GM19452 (cell line): ENCODE results near the gene TNFAIP8.
A peak's percentile ranks its signal among the peaks of the same experiment; 100 is the strongest.

Source experiments
- ATAC-seq: cut with Tn5 transposase; IDR thresholded peaks from one replicate; pipeline ENCODE4 v1.9.1; 2021; ENCODE audit not compliant: unreplicated experiment

TNFAIP8 gene

DNA sequence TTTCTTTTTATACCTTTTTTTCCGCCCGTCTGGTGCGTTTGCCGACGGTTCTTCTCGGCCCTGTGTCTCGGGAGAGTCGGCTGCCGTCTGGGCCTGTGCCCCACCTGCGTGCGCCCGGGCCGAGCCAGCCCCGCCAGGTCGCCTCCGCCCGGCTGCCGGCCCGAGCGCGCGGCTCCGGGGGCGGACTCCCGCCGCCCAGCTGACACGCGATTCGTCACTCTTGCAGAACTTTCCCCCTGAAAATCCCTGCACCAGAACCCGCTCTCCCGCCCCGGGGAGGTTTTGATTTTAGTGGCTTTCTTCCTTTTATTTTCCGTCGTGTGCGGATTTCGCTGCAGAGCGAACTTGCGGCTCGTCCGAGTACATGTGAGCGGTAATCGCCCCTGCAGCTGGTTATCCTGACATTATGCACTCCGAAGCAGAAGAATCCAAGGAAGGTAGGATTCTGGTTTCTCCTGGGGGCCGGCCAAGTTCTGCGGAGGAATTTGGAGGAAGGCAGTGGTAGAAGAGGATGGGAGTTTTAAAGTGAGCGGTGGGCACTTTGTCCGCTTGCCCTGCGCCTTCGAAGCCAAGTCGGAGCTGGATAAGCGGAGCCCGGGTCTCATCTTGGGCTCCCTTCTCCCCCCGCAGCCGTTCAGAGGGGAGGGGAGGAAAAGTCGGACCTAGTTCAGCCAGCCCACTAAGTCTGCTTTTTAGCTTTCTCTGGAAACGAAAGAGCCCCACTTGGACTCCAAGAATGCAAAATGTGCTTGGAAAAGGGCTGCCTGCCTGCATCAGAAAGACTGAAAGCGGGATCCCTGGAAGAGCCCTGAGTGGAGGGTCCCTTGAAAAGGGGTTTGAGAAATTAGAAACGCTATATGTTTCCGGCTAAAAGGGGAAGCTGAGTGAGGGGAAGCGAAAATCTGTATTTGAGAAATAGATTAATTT, at the start of gene TNFAIP8:
Gene TNFAIP8, plus strand, starts transcription at position 335 of the 927 bp plus-strand sequence. Its CDS starts 72 bp downstream, at position 407.
- ATAC-seq = peak; percentile 52

DNA sequence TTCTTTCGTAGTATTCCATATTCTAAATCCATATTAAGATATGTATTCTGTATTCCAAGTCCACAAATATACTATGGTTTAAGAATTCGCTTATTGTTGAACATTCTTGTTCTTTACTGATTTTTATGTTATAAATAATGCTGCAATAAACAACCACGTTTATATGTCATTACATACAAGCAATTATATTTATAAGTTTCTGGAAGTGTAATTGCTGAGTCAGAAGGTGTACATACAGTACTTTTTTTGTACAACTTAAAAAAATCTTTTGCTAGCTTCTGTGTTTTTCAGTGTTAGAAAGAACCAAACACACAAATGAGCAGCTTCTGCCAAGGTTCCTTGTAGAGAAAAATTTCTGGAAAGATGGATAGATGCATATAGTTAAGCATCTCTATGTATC, 48.6 kb upstream of the TNFAIP8 start:
- no peak for ATAC-seq

DNA sequence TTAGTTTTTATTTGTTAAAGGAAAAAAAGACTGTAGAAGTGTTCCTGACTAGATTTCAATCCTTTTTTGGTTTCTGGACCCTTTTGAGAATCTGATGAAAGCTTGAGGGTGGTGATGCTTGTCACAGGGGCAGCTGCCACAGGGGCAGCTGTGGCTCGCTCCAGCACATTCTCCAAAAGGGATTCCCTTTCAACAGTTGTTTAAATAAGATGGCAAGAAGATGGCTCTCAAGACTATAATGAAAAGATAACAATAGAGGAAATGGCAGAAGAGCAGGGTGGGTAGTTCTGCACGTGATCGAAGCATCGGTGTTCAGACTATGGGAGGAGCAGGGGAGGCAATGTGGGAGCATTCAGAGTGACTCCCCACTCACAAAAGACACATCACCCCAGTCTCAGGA, 46.5 kb upstream of the TNFAIP8 start:
- ATAC-seq = peak; percentile 12

DNA sequence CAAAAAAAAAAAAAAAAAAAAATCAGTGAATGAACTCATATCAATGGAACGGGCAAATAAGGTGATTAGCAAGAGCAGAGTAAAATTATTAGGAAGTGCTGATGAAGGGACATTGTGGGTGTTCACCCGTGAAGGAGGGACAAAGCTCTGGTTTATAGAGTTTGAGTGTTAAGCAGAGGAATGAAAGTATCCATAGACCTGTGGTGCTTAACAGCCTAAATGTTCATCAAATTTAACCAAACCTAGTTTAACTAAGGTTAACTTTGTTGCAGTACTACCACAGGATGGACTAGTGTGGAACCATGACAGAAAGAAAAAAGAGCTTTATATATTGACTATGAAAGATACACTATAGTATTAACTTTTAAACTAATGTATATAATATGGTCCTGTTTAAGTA, 44.1 kb upstream of the TNFAIP8 start:
- no peak for ATAC-seq

DNA sequence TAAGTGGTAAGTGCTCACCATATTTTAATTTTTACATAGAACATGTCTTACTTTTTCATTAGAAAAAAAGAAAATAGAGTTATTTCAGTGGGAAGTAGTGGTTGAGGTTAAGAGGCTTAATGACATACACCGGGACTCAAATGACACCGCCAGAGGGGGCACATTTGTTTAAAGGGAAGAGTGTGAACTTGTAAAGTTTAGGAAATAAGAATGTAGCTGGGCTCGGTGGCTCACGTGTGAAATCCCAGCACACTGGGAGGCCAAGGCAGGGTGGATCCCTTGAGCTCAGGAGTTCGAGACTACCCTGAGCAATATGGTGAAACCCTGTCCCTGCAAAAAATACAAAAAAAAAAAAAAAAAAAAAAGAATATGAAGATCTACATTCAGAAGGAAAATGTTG, 43.4 kb upstream of the TNFAIP8 start:
- ATAC-seq = no peak

DNA sequence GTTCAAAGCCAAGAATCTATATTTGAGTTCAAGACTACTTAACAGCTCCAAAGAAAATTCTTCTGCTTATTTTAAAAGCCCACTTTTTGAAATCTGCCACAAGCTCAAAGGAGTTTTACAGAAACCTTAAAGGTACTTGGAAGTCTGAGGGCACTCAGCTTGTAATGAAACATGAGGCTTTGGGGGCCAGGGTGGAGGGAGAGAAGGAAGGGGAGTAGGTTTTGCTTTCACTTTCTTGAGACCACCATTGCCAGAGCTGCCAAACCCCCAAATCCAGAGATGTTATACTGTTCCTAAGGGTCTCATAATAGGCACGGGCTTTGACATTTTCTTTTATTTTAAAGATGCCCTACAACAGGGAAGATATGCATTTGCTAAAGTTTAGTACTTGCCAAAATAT, 42.6 kb upstream of the TNFAIP8 start:
- no peak for ATAC-seq

DNA sequence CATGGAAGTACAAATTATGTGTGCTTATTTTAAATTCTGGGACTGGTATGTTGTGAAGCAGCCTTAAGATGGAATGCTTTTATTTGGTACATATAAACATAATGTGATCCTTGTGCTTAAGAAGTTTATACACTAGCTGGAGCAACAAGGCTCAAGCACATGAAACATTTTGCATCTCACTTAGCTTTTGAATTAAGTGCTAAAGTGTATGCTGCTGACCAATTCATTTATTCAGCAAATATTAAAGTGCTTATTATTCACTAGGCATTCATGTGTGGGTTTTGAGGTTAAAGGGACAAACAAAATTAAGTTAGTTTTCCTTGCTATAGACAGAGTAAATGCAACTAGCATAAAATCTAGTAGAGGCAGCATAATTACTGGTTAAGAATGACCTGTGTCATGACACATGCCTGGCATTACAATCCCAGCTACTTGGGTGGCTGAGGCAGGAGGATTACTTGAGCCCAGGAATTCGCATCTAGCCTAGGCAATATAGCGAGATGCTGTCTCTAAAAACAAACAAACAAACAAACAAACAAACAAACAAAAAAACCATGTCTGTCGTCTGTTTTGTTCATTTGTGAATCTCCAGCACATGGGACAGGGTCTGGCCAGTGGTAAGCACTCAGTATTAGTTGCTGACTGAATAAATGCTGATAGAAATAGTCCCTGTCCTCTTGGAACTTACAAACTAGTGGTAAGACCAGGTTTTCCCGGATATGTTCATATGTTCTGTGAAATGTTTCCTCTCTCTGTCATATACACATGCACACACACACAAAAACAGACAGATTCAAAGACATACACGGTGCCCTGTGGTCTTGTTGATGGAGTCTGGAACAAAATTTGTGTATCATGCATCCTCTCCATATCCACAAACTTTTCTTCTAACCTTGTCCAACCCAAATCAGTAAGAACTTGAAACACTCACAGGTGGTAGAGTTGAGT, 41.9 kb upstream of the TNFAIP8 start:
- no peak for ATAC-seq

DNA sequence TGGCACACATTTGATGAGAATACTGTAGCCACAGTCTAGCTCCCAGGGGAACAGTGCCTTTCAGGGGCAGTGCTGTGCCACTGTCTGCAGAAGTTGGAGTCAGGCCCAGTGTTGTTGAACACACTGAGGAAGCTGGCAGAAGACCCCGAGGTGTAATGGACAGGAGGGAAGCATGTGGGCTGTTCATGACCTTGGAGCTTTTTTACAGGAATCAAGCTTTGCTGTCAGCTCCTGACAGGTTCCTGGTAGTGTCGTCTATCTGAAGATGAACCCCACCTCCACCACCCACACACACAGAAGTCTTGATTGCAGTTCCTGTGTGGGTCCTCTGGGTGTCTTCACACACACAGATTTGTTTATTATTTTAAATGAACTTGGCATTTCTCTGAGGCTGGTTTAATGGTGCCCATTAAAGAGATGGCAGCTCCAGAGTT, 40.3 kb upstream of the TNFAIP8 start:
- ATAC-seq = peak; percentile 83

DNA sequence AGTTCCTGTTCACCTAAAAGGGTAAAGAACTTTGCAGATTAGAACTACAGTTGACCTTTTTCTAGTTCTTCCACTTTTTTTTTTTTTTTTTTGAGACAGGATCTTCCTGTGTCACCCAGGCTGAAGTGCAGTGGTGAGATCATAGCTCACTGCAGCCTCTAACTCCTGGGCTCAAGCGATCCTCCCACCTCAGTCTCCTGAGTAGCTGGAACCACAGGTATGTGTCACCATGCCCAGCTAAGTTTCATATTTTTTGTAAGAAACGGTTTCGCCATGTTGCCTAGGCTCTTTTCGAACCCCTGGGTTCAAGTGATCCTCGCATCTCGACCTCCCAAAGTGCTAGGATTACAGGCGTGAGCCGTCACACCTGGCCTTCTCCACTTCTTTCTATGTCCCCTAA, 39.7 kb upstream of the TNFAIP8 start:
- no peak for ATAC-seq

DNA sequence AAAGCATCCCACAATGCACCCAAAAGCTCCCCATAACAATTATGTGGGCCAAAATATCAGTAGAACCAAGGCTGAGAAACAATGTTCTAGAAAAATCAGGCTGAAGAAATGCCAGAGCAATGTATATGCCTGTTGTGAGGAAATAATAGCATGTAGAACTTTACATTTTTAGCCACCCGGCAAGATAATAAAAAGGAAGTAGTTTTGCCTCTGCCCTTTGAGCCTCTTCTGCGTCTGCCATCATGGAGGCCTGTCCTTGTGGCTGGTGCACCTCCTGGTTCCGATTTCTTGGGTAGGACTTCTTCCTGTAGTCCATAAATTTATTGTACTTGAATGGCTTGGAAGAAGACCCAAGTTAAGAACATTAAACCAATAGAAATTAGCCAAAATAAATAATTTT, 38.9 kb upstream of the TNFAIP8 start:
- no peak for ATAC-seq

DNA sequence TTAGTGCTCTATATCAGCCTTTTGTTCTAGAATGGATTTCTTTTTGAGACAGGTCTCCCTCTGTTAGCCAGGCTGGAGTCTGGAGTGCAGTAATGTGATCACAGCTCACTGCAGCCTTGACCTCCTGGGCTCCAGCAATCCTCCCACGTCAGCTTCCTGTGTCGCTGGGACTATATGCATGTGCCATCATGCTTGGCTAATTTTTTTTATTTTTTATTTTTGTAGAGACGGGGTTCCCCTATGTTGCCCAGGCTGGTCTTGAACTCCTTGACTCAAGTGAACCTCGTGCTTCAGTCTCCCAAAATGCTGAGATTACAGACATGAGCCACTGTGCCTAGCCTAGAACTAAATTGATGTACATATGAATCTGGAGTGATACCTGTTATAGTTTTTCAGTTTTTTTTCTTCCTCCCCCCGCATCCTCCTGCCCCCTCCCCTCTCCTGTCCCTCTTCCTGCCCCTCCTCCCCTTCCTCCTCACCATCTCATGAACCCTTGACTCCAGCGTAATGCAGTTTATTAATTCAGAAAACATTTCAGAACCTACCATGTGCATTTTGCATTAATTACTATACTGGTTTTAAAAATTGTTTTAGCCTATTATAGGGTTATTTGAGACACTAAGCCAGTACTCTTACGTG, 37.4 kb upstream of the TNFAIP8 start:
- ATAC-seq = no peak

DNA sequence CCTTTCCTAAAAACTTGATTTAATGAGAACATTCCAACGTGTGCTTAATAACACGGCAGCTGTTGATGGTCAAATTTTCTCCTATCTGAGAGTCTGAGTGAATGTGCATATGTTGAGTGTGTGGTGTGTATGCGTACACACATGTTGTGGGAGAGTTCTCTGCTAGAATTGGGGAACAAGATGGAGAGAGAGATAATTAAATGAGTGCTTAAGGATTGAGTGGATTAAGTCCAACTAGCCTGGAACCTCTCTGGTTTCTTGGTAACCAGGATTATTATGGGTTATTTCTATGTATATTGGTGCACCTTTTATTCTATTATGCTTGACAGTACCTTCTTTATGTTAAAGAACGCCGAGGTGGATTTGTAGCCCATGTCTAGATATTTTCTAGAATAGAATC, 36.4 kb upstream of the TNFAIP8 start:
- ATAC-seq = no peak

DNA sequence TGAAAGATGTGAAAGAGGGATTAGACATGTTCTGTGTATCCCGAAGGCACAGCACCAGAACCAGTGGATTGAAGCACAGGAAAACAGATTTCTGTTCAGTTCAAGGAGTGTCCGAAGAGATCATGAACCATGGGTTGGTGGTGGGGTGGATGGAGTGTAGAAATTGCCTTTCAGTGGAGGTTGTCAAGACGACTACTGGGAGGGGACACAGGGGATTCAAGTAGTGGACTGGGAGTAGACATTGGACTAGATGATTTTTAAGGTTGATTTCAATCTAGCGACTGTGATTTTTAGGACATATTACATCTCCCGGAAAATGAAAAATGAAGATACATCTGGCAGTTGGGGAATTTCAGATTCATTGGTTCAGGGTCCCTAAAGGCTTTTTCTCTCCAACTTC, 35.9 kb upstream of the TNFAIP8 start:
- no peak for ATAC-seq

DNA sequence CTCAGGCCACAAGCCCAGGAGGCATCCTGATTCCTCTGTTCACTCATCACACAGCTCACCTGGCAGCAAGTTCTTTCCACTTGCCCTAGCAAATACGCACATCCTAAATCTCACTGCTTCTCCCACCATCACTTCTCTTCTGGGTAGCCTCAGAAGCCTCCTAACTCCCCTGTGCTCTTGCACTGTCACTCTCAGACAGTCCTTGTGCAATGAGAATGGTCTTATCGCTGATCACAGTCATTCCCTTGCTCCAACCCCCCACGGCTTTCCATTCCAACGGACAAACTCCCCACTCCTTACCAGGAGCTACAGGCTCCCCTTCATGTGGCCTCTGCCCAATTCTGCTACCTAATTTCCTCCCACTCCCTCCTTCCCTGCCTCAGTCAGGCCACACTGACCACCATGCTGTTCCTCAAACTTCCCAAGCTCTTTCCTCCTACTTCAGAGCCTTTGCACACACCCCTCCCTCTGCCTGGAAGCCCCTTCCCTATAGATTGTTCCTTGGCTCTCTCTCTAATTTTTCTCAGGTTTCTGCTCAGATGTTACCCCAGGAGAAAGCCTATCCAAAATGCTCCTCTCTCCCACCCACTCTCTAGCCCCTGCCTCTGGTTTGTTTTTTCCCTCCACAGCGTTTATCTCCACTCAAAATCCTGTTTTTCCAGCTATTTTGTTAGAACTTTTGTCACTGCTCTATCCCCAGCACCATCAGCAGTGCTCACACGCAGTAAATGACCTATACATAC, 34.1 kb upstream of the TNFAIP8 start:
- ATAC-seq = no peak

DNA sequence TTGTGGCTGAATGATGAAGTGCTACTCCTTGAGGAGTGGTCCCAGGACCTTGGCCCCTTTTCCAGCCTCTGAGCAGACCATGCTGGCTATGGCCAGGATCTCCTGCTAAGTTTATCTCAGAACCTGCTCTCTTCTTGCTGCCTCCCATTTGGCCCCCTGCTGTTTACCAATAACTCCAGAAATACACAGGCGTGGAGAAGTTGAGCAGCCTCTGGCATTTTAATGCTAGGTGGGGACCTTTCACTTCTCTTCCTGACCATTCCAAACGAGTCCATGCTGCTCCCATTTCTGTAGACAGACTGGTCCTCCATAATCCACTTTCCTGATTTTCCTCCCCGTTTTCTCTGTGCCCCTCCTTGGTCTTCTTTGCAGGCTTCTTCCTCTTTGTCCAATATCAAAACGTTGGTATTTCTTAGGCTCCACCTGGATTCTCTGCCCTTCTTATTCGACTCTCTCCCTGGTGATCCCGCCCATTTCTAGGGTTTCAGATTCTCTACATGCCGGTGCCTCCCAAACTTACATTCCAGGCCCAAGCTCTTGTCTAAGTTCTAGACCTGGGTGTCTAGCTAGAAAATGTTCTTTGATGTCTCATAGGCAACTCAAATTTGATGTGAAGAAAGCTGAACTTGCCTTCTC, 33.4 kb upstream of the TNFAIP8 start:
- ATAC-seq = no peak

DNA sequence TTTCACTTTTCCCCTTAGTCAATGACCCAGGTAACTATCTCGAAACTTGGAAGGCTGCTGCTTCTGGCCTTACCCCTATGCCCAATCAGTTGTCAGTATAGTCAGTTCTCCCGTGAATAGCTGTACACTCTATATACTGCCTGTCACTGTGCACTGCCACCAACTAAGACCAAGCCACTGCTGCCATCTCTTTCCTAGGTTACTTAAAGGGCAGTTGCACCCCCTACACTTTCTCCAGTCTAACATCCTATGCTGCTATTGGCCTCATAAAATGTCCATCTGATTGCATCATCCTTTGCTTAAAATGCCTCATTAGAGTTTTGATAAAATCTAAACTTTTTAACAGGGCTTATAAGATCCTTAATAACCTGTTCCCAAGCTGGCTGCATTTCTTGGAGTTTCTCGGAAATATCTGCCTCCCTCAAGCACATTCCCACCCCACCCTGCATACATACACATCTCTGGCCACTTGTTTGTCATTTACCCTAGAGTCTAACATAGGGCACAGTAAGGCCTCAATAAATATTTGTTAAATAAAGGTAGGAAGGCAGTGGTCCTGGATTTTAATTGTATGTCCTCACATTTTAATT, 32.8 kb upstream of the TNFAIP8 start:
- no peak for ATAC-seq

DNA sequence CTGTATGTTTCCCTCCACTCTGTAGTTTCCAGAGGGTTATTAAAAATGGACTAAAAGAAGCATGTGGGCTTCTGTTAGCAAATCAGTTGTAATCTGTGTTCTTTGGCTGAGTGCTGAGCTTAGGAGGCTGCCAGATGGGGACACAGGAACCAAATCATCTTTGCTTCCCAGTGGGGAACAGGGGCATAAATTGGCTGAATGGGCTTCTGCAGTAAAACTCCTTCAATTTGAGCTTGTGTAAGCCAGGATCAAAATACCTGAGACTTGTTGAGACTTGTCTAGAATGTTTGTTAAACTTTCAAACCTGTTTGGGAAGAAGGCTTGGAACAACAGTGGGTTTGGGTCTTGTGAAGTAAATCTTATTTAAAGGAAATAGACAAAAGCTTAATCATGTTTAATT, 32.2 kb upstream of the TNFAIP8 start:
- no peak for ATAC-seq

DNA sequence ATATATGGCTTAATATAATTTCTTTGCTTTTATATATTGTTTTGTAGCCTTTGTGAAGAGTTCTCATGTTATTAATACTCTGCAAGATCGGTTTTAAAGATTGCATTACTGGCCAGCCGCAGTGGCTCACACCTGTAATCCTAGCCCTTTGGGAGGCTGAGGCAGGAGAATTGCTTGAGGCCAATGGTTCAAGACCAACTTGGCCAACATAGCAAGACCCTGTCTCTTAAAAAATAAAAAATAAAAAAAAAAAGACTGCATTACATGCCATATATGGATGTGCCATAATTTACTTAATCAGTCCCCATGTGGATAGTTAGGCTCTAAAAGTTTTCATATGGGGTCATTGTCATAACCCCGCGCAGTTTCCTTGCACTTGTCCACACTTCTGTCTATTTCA, 31.0 kb upstream of the TNFAIP8 start:
- ATAC-seq = no peak

DNA sequence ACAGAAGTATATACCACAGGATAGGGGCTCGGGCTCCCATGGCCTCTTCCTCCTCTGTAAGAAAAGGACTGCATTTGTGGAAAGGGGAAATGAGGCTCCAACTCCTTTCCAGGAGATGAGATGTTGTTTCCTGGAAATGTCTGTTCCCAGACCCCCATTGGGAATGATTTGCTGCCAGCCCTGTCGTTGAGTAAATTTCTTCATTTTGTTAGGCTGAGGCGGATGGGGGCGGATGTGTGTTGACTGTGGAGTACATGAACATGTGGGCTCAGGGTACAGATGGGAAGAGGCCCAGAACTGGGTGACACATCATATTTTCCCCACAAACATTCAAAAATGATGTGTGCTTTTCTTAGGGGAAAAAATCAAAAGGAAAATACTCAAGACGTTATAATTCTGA, 28.8 kb upstream of the TNFAIP8 start:
- ATAC-seq = no peak
